GM12873 (cell line): Measurements from ENCODE around the gene TRABD2B.

Experiments used
- TF ChIP-seq, protein P1 (sequence below): IDR thresholded peaks from 2 replicates; pipeline ENCODE4 v1.5.1; 2012; ENCODE audit warnings: low read depth, mild to moderate bottlenecking, moderate library complexity, low read length, control low read depth; ENCODE audit not compliant: insufficient read depth; ENCODE audit errors: missing control alignments

Gene TRABD2B

DNA sequence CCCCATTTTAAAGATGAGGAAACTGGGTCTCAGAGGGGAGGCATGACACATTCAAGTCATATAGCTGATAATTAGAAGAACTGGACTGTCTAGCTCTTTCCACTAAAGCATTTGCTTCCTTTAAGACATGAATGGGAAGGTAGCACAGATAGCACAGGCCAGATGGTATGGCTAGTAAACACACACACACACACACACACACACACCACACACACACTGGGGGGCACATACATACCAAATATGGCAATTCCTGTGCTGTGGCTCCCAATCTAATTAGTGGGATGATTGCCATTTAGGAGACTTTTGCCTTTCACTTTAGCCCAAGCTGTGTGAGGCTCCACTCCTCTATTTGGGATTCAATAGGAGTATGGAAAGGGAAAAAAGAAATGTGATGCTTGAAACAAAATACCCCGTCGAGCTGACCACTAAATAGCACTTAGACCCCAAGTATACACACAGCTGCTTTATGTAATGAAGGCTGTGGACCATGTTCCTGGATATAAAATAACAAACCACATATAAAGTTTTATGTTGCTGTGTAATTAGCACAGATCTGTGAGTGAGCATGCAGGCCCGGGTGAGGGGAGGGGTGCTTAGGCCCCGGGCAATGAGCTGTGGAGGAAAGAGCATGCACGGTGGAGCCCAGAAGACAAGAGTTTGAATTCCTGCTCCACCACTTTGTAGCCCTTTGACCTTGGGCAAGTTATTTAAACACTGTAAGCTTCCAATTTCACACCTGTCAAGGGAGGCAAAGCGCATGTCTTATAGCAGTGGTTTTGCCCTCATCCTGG, 6.8 kb upstream of the TRABD2B start:
- TF ChIP-seq, protein P1, sequence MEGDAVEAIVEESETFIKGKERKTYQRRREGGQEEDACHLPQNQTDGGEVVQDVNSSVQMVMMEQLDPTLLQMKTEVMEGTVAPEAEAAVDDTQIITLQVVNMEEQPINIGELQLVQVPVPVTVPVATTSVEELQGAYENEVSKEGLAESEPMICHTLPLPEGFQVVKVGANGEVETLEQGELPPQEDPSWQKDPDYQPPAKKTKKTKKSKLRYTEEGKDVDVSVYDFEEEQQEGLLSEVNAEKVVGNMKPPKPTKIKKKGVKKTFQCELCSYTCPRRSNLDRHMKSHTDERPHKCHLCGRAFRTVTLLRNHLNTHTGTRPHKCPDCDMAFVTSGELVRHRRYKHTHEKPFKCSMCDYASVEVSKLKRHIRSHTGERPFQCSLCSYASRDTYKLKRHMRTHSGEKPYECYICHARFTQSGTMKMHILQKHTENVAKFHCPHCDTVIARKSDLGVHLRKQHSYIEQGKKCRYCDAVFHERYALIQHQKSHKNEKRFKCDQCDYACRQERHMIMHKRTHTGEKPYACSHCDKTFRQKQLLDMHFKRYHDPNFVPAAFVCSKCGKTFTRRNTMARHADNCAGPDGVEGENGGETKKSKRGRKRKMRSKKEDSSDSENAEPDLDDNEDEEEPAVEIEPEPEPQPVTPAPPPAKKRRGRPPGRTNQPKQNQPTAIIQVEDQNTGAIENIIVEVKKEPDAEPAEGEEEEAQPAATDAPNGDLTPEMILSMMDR, result no peak

DNA sequence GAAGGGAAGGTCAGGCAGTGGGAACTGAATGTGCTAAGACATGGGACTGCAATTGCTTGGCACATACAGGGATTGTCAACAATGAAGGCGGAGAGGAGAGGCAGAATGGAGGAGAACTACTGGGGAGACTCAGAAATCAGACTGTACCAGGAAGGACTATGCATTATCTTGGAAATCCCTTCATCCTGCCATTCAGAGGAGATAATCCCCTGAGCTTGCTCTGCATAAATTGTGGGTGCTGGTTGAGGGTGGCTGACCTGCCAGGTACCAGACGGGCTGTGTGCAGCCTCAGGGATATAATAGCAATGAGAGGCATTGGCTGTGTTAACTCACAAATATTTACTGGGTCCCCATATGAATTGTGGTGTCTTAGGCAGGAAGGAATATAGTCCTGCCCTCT, 5.0 kb upstream of the TRABD2B start:
- TF ChIP-seq, protein P1, result no peak

DNA sequence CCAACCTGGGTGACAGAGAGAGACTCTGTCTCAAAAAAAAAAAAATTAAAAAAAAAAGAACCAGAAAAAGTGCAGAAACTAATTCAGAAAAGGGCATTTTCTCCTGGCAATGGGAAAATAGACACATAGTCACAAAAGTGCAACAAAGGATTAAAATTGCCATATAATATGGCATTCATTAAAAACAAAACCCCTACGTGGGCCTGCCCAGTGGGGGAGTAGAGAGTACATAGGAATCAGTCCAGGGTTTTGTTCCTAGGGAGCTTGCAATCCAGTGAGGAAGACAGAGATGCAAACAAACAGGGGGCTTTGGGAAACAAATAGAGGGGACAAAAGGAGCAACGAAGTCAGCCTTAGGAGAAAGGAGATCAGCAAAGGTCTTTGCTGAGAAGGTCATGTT, 4.5 kb upstream of the TRABD2B start:
- TF ChIP-seq, protein P1, result no peak

DNA sequence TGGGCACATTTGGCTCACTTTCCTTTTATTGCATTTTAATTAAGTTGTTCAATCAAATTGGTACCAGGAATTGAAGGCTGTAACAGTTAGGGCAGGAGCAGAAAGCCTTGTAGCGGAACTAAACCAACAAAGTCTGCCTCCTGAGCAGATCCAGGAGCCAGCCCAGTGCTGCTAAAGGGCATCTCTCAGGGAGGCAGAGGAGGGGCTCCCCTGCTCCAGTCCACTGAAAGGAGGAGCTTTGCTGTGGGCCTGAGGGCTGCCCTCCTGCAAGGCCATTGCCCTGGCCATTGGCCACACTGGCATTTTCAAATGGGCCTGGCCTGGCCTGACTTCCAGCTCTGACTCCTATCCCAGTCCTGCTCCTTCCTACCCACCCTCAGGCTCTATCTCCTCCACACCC, 3.7 kb upstream of the TRABD2B start:
- TF ChIP-seq, protein P1, result no peak

DNA sequence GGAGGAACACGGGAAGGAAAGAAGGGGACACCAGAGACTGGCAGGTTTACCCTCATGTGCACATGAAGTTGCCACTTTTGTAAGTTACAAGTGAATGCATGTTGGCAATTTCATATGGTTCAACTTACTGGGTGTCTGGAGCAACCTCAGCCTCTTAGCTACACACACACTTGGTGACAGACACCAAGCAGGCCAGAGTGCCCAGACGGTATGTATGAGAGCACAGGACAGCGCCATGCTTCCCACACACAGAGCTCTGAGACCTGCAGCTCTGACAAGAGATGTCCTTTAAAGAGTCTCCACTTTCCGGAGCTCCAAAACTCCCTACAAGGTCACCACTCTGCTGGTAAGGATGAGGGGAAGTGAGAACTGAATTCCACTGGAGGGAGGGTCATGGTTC, 1.9 kb upstream of the TRABD2B start:
- TF ChIP-seq, protein P1, result no peak

DNA sequence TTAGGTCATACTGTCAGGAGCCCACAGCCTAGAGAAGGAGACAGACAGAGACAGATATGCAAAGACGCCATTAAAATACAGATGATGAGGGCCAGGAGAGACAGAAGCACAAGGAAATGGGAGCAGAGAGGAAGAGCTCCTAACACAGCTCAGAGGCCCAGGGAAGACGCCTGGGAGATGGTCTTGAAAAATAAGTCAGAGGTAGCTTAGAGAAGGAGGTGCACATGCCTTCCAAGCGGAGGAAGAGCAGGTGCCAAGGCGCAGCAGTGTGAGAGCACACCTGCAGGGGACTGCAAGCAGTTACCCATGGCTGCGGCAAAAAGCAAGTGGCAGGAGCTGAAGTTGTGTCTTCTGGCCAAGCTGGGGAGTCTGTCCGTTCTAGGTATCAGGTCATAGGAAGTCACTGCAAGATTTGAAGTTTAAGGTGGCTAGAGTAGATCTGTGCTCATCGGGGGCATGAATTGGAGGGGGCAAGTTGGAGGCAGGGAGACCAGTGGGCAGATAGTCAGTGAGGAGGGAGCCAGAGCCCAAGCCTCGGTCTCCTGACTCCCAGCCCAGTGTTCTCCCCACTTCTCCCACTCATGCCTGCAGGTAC, 1.3 kb upstream of the TRABD2B start:
- TF ChIP-seq, protein P1, result no peak

DNA sequence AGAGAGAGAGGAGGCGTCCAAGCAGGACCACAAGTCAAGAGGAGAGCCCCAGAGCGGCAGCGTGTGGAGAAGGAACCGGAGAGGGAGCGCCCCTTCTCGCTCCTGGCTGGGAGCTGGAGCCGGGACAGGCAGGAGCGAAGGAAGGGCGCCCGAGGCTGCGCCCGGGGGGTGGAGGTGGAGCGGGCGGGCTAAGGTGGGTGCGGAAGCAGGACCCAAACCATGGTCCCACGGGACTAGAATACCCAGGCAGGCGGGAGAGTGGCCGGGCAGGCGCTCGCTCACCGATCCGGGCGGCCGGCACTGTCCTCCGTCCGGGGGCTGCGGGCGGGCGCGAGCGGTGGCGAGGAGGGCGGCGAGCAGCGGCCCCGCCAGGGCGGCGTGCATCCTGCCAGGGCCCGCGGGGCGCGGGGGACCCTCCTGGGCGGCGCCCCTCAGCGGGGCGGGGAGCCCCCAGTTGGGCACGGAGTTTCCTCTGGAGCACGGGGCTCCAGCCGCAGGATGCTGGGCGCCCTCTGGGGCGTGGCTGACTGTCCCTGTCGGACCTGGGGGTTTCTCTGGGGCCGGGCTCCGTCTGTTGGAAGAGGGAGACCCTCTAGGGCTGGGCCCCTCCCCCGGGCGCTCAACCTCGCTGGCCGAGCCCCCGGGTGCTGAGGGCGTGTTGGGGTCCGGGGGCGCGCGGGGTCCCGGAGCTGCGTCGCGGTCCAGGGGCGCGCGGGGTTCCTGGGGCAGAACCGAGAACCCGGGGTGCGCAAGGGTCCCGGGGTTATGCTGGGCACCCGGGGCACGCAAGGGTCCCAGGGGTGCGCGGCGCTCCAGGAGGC, 569 bp downstream of the TRABD2B start:
- TF ChIP-seq, protein P1, result no peak
